ENCODE results near the gene CBX8. TPM values are rescaled to one million over a fixed set of nuclear protein-coding genes. Genes with fewer than 3 reads are reported as not detected.

Gene CBX8
- polyA plus RNA-seq, 1 experiment, result 0.32 TPM

DNA sequence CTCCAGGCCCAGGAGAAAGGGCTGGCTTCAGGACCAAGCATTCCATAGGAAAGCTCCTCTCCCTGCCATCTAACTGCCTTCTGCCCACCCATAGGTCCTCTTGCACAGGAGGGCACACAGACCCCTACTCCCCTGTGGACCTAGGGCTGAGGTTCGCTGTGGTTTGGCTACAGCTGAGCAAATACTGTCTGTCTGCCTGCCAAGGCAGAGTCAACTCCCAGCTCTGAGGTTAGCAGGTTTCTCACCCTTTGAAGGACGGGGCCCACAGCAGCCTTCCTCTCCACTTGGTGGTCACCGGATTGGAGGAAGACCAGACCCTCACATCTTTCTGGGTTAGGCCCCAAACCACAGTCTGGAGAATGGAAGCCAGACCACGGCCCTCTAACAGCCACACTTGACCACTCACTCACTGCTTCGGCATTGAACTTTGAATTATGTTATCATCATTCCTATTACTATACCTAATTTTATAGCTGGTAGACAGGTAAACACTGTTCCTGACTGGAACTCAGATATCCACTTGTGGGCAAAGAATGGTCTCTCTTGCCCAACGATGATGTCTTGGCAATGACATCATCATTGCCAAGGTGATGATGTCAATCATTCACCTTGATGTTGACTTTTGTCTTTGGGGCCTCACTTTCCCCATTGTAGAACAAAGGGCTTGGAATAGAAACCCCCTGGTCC is 28.2 kb upstream of the CBX8 start:
- Histone ChIP-seq H3K27me3 (ENCODE audit: control insufficient read depth, insufficient read depth, low read length) (peaks cover 6% of the 10 kb centered on the region), H3K36me3 (ENCODE audit: control insufficient read depth, insufficient read depth, low read length) (no peaks in the 10 kb centered on the region), H3K4me3 (ENCODE audit: low read depth, low read length) (no peak overlapping the region)
- DNase-seq (ENCODE audit: low read depth), result no peak
- ChIA-PET CTCF (interaction anchor here (0.8 to 2.0 kb wide), 3 partner anchors 10 to 90 kb away, joined by 4 to 9 read pairs (median 4); no protein-coding TSS in a partner anchor), POLR2A (no interaction called here)
- TF ChIP-seq, protein P1, sequence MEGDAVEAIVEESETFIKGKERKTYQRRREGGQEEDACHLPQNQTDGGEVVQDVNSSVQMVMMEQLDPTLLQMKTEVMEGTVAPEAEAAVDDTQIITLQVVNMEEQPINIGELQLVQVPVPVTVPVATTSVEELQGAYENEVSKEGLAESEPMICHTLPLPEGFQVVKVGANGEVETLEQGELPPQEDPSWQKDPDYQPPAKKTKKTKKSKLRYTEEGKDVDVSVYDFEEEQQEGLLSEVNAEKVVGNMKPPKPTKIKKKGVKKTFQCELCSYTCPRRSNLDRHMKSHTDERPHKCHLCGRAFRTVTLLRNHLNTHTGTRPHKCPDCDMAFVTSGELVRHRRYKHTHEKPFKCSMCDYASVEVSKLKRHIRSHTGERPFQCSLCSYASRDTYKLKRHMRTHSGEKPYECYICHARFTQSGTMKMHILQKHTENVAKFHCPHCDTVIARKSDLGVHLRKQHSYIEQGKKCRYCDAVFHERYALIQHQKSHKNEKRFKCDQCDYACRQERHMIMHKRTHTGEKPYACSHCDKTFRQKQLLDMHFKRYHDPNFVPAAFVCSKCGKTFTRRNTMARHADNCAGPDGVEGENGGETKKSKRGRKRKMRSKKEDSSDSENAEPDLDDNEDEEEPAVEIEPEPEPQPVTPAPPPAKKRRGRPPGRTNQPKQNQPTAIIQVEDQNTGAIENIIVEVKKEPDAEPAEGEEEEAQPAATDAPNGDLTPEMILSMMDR (IDR thresholded peaks at IDR 0.05; ENCODE audit: insufficient read depth, low read depth, low read length), result no peak

DNA sequence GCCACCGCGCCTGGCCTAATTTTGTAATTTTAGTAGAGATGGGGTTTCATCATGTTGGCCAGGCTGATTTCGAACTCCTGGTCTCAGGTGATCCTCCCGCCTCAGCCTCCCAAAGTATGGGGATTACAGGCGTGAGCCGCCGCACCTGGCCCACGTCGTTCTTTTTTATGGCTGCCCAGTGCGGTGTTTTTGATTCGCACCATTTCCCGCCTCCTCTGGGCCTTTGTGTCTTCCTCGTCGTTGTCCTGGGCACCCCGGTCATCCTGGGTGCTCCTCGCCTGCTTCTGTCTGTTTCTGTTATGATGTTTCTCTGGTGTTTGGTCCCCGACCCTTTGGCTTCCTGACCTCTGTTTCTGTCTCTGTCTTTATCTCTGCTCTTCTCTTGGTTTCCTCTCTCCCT is 27.4 kb upstream of the CBX8 start:
- ChIA-PET CTCF (interaction anchor here (0.8 to 2.0 kb wide), 3 partner anchors 11 to 91 kb away, joined by 4 to 9 read pairs (median 4); no protein-coding TSS in a partner anchor), POLR2A (no interaction called here)
- no peak for DNase-seq (ENCODE audit: low read depth)
- no peak overlapping the region for H3K4me3 ChIP-seq (ENCODE audit: low read depth, low read length)
- TF ChIP-seq, protein P1 (IDR thresholded peaks at IDR 0.05; ENCODE audit: insufficient read depth, low read depth, low read length), result no peak
- H3K27me3 ChIP-seq (ENCODE audit: control insufficient read depth, insufficient read depth, low read length), result peaks cover 10% of the 10 kb centered on the region
- no peaks in the 10 kb centered on the region for H3K36me3 ChIP-seq (ENCODE audit: control insufficient read depth, insufficient read depth, low read length)

DNA sequence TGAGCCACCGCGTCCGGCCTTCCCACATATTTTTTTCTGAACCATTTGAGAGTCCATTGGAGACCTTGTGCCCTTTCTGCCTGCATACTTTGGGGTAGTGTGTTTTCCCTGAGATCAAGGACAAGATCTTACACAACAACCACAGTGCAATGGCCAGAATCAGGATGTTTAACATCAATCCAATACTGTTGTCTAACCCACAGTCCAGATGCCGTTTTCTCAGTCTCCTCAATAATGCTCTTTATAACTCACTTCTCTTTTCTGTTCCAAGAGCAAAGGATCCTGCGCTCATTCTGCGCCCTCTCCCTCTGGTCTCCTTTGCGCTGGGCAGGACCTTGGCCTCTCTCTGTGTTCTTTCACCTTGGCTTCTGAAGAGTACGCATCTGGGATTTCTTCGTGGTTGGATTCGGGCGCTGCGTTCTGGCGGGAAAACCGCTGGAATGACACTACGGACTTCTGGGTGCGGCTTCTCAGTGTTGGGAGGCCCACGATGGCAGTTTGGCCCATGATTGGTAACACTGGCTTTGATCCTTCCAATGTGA is 25.8 kb upstream of the CBX8 start:
- CTCF ChIA-PET, result interaction anchor here (7.1 kb wide), 1 partner anchor 12 kb away, joined by 39 read pairs; no protein-coding TSS in a partner anchor
- POLR2A ChIA-PET, result interaction anchor here (0.8 kb wide), 1 partner anchor 17 kb away, joined by 5 read pairs; no protein-coding TSS in a partner anchor
- H3K36me3 ChIP-seq (ENCODE audit: control insufficient read depth, insufficient read depth, low read length), result no peaks in the 10 kb centered on the region
- no peak for DNase-seq (ENCODE audit: low read depth)
- peaks cover 23% of the 10 kb centered on the region for H3K27me3 ChIP-seq (ENCODE audit: control insufficient read depth, insufficient read depth, low read length)
- H3K4me3 ChIP-seq (ENCODE audit: low read depth, low read length), result no peak overlapping the region
- TF ChIP-seq, protein P1 (IDR thresholded peaks at IDR 0.05; ENCODE audit: insufficient read depth, low read depth, low read length), result no peak

DNA sequence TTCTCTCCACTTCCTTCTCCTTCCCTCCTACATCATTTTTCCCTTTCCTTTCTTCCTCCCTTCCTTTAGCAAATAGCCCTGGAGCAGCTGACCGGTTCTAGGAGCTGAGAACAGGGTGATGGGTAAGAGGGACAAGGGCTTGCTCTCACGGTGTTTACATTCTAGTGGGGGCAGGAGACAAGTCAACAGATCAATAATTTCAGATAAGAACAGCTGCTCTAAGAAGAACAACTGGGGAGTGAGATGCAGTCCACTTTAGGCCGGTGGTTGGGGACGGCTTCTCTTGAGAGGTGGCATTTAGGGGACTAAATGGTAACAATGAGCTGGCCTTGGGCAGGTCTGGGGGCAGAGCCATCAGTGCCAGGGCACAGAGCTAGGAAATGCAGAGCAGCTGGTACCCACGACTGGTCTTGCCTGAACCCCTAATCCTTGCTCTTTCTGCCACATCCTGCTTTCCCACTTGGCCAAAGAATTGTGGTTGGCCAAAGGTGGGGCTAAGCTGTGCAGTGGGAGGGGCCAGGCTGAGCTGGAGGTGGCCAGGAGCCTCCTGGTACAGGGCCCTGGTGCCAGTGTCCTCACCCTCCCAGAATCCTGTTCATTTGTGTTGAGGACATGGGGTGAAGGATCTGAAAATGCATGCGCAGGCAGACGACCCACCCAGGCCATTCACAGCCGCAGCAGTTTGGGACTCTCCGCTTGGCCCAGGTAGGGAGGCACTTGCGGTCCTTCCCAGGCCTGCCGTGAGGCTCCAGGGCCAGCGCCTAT is 24.6 kb upstream of the CBX8 start:
- ChIA-PET POLR2A (no interaction called here), CTCF (interaction anchor here (0.7 to 7.1 kb wide), 5 partner anchors 9 to 32 kb away, joined by 3 to 39 read pairs (median 4); partner anchors contain the start of gene CBX4)
- TF ChIP-seq, protein P1 (IDR thresholded peaks at IDR 0.05; ENCODE audit: insufficient read depth, low read depth, low read length), result no peak
- peaks cover 33% of the 10 kb centered on the region for H3K27me3 ChIP-seq (ENCODE audit: control insufficient read depth, insufficient read depth, low read length)
- DNase-seq (ENCODE audit: low read depth), result no peak
- H3K4me3 ChIP-seq (ENCODE audit: low read depth, low read length), result no peak overlapping the region
- H3K36me3 ChIP-seq (ENCODE audit: control insufficient read depth, insufficient read depth, low read length), result no peaks in the 10 kb centered on the region

DNA sequence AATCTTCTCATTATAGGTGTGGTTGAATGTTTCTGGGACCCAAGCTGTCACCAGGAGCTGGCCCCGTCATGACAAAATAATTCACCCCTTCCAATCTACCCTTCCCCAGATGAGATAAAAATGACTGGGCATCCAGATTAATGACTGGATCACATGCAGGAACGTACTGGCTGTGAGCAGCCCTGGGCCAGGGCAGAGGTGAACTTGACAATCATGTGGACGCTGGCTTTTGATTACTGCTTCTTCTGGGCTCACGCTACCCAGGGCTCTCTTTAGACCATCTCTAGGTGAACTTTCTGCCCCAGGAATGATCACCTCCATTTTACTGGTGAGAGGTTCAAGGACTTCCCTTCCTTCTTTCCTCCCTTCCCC is 24.1 kb upstream of the CBX8 start:
- H3K36me3 ChIP-seq (ENCODE audit: control insufficient read depth, insufficient read depth, low read length), result no peaks in the 10 kb centered on the region
- H3K4me3 ChIP-seq (ENCODE audit: low read depth, low read length), result no peak overlapping the region
- DNase-seq (ENCODE audit: low read depth), result no peak
- TF ChIP-seq, protein P1 (IDR thresholded peaks at IDR 0.05; ENCODE audit: insufficient read depth, low read depth, low read length), result no peak
- H3K27me3 ChIP-seq (ENCODE audit: control insufficient read depth, insufficient read depth, low read length), result peaks cover 38% of the 10 kb centered on the region
- CTCF ChIA-PET, result interaction anchor here (0.7 to 7.1 kb wide), 4 partner anchors 9 to 19 kb away, joined by 3 to 39 read pairs (median 5); partner anchors contain the start of gene CBX4
- POLR2A ChIA-PET, result no interaction called here
